Activated CD4-positive, alpha-beta T cell treated with anti-CD3 and anti-CD28 coated beads for 24 hours (primary cell): Measurements from ENCODE around the gene RTN4R.
A peak's percentile ranks its signal among the peaks of the same experiment; 100 is the strongest.
"Not testable (repeated sequence)": the region's sequence is repeated elsewhere in the genome, so short reads cannot be mapped to it uniquely, and the experiment has no call there.

Experiments used
- DNase-seq, 2 donors: peaks; one replicate each; pipeline ENCODE4 v3.0.0-alpha.2; 2020; ENCODE audit warnings: low read depth in 2 of 2

The RTN4R gene

GRCh38 chr22:20268279-20269012 is at the start of gene RTN4R:
RTN4R (minus strand) TSS chr22:20268318; CDS start chr22:20268092, 226 bp downstream.
- peak; percentile 22 to 35 for DNase-seq

GRCh38 chr22:20317402-20318042 is 49.4 kb upstream of the RTN4R start:
- DNase-seq = not testable (repeated sequence)

GRCh38 chr22:20316844-20317401 is 48.8 kb upstream of the RTN4R start:
- DNase-seq = no peak

- DNase-seq = no peak
These were observed 48.2 kb upstream of the RTN4R start for GRCh38 chr22:20316217-20316843.

GRCh38 chr22:20315337-20316216 is 47.5 kb upstream of the RTN4R start:
- no peak for DNase-seq

GRCh38 chr22:20314741-20315336 is 46.7 kb upstream of the RTN4R start:
- not testable (repeated sequence) for DNase-seq

- not testable (repeated sequence) for DNase-seq
These were observed 46.1 kb upstream of the RTN4R start for GRCh38 chr22:20314206-20314605.

GRCh38 chr22:20313306-20314077 is 45.4 kb upstream of the RTN4R start:
- DNase-seq = not testable (repeated sequence)

GRCh38 chr22:20312396-20313191 is 44.5 kb upstream of the RTN4R start:
- no peak for DNase-seq

GRCh38 chr22:20311249-20312062 is 43.3 kb upstream of the RTN4R start:
- not testable (repeated sequence) for DNase-seq

GRCh38 chr22:20310773-20311172 is 42.7 kb upstream of the RTN4R start:
- DNase-seq = not testable (repeated sequence)

- not testable (repeated sequence) for DNase-seq
These were observed 42.1 kb upstream of the RTN4R start for GRCh38 chr22:20310180-20310579.

- DNase-seq = not testable (repeated sequence)
These were observed 40.9 kb upstream of the RTN4R start for GRCh38 chr22:20308806-20309650.

- not testable (repeated sequence) for DNase-seq
These were observed 39.6 kb upstream of the RTN4R start for GRCh38 chr22:20307448-20308447.

- not testable (repeated sequence) for DNase-seq
These were observed 38.7 kb upstream of the RTN4R start for GRCh38 chr22:20306646-20307447.
